HG02763 (cell line): Measurements from ENCODE around the gene ZNF30.
"Not testable (repeated sequence)": the region's sequence is repeated elsewhere in the genome, so short reads cannot be mapped to it uniquely, and the experiment has no call there.

Experiments used
- ATAC-seq: cut with Tn5 transposase; IDR thresholded peaks from one replicate; pipeline ENCODE4 v1.9.1; 2021; ENCODE audit warnings: mild to moderate bottlenecking, moderate library complexity; ENCODE audit not compliant: unreplicated experiment

Gene ZNF30

DNA sequence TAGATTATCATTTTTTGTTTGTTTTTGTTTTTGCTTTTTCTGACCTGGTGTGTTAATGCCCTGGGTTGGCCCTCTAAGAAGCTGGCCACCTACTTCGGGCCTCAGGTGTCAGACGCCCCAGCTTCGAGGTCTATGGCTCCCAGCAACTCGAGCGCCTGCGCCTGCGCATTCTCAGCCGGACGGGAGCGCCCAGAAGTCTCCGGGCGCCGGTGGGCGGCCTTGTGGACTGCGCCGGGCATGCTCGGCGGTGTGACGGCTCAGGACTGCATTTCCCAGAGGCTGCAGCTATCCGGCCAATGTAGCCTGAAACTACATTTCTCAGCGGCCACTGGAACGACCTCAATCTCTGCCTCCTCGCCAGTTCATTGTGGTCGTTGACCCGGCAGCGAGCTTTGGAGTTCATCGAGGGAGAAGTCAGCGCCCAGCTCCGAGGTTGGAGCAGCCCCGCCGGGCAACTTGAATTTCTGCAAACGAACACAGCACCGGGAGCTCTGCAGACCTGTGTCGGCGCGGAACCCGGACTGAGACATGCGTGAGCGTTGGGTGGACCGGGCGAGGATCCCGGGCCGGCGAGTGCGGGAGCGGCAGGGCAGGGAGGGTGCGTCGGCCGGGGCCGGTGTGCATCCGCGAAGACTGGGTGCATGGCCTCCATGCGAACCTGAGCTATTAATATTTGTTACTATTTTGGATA is at the start of gene ZNF30:
TSS of gene ZNF30 (plus strand) at position 219 of the 691 bp plus-strand sequence. CDS start 3,045 bp downstream, outside the sequence.
- peak; percentile 89 for ATAC-seq

- no peak for ATAC-seq
Observed at GRCh38 chr19:34879563-34879962, 47.1 kb upstream of the ZNF30 start.

DNA sequence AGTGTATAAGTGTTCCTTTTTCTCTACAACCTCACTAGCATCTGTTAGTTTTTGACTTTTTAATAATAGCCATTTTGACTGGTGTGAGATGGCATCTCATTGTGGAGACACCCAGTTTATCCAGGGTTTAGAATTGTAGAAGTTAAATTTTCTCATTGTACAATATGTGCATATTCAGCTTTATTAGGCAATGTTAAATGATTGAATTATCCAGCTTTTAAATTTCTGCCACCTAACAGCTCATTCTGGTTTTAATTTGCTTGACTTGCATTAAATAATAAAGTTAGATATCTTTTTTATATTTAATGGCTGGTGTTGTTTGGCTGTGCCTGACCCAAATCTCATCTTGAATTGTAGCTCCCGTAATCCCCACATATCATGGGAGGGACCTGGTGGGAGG is 46.7 kb upstream of the ZNF30 start:
- no peak for ATAC-seq

GRCh38 chr19:34881982-34882381 is 44.7 kb upstream of the ZNF30 start:
- ATAC-seq, result no peak

DNA sequence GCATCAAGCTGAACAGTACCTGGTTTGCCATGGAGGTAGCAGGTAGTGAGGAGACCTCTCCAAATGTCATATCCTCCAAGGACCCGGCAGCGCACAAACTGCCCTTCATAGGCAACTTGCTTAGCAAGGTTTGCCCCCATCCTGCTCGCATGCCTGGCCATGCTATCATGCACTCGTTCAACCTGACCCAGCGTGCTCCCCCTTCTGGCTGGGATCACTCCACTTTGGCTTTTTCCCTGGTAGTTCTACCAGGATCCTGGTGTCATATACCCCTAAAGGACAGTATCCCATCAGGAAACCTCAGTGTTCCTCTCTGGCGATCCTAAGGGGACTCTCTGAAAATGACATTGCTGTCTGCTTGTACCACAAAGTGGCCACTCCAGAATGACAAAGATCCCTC is 38.6 kb upstream of the ZNF30 start:
- ATAC-seq, result no peak

GRCh38 chr19:34900245-34900644 is 26.5 kb upstream of the ZNF30 start:
- ATAC-seq, result no peak

GRCh38 chr19:34904664-34905527 is 21.8 kb upstream of the ZNF30 start:
- no peak for ATAC-seq

DNA sequence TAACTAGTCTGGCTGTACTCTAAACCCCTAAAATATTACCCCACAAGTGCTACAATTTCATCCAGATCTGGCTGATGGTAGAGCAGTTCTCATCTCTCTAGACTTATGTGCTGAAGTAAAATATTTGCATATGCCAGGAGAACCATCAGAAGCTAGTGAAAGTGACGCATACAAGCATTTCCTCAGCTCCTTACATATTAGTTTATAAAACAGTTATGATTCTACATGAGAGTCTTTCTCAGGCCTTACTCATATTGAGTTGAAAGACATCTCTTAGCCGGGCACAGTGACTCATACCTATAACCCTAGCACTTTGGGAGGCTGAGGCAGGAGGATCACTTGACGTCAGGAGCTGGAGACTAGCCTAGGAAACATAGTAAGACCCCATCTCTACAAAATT is 15.9 kb upstream of the ZNF30 start:
- ATAC-seq, result no peak

DNA sequence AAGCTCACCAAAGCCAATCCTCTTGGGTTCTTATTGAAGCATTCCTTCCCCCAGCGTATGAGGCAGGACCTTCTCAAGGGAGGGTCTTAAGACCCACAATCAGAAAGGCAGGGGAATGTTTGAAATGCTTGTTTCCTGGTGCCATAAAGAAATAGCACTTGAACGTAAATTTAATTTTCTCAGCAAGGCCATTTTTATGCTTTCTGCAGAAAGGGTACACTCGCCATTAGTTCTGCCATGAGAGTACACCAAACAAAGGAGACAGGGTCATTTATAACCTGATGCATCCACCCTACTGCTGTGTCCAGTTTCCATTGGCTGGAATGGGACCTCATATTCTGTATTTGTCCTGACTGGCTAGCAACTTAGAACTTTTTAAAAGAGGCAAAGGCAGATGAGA is 9.6 kb upstream of the ZNF30 start:
- not testable (repeated sequence) for ATAC-seq

GRCh38 chr19:34918190-34918589 is 8.5 kb upstream of the ZNF30 start:
- ATAC-seq, result no peak

GRCh38 chr19:34920090-34920786 is 6.5 kb upstream of the ZNF30 start:
- not testable (repeated sequence) for ATAC-seq

- ATAC-seq, result no peak
Observed at GRCh38 chr19:34925278-34925855, 1.3 kb upstream of the ZNF30 start.

- no peak for ATAC-seq
Observed at GRCh38 chr19:34926361-34926684, 380 bp upstream of the ZNF30 start.

DNA sequence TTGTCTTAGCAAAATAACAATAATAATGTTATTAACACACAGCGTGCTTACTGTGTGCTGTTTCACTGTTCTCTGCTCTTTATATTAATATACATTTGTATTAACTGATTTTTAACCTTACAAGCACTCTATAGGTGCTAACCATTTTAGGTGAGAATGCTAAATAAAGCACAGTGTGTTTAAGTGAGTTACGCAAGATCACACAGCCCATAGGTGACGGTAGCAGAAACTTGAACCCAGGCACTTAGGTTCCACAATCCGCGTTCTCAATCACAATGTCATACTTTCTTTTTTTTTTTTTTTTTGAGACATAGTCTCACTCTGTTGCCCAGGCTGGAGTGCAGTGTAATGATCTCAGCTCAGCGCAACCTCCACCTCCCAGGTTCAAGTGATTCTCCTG is 5.8 kb downstream of the ZNF30 start:
- ATAC-seq, result no peak

GRCh38 chr19:34936184-34936583 is 9.5 kb downstream of the ZNF30 start:
- no peak for ATAC-seq

GRCh38 chr19:34938886-34939285 is 12.2 kb downstream of the ZNF30 start:
- ATAC-seq, result no peak

DNA sequence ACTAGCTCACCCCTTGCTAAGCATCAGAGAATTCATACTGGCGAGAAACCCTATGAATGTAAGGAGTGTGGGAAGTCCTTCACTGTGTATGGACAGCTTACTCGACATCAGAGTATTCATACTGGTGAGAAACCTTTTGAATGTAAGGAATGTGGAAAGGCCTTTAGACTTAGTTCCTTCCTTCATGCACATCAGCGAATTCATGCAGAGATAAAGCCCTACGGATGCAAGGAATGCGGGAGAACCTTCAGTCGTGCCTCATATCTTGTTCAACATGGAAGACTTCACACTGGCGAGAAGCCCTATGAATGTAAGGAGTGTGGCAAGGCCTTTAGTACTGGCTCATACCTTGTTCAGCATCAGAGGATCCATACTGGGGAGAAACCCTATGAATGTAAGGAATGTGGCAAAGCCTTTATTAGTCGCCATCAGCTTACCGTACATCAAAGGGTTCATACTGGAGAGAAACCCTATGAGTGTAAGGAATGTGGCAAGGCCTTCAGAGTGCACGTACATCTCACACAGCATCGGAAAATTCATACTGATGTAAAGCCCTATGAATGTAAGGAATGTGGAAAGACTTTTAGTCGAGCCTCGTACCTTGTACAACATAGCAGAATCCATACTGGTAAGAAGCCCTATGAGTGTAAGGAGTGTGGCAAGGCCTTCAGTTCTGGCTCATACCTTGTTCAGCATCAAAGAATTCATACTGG is 17.3 kb downstream of the ZNF30 start:
- ATAC-seq, result no peak

DNA sequence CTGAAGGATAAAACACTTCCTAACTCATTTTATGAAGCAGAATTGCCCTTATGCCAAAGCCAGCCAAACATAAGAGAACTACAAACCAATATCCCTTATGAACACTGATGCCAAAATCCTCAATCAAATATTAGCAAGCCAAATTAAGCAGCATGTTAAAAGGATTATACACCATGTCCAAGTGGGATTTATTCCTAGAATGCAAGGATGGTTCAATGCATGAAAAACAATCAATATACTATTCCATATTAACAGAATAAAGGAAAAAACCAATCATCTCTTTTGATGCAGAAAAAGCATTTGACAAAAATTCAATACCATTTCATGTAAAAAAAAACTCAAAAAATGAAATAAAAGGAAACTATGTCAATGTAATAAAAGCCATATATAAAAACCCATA is 26.4 kb downstream of the ZNF30 start:
- no peak for ATAC-seq

DNA sequence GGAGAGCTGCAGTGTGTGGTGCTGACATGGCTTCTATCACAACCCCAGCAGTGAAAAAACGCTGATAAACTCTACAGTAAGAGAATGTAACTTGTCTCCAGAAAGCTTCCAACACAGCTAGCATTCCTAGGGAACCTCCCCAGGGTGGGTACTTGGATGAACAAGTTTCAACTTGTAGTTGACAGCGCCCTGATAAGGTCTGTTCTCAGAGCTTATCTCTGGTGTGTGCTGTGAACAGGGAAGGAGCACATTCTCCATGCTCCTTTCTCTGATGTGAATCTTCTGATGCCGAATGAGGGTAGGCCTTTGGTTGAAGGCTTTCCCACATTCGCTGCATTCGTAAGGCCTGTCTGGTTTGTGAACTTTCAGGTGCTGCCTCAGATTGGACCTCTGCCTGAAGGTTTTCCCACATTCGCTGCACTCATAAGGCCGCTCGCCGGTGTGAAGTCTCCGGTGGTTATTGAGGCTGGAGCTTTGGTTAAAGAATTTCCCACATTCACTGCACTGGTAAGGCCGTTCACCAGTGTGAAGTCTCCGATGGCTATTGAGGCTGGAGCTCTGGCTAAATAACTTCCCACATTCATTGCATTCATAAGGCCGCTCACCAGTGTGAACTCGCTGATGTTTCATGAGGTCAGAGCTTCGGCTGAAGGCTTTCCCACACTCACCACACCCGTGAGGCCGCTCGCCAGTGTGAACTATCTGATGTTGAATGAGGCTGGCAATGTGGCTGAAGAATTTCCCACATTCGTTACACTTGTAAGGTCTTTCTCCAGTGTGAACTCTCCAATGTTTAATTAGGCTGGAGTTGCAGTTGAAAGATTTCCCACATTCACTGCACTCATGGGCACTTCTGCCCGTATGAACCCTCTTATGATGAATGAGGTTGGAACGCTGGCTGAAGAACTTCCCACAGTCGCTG is 31.4 kb downstream of the ZNF30 start:
- no peak for ATAC-seq

- no peak for ATAC-seq
Observed at GRCh38 chr19:34959021-34959420, 32.3 kb downstream of the ZNF30 start.
